Adrenal gland (tissue), 5 donors: Measurements from ENCODE around the gene EXT2.

ENCODE experiments used
- POLR2A ChIP-seq, 2 donors: fragments of 450-650 bp; IDR thresholded peaks; one replicate each; pipeline ENCODE4 v1.6.1; 2017; ENCODE audit warnings: antibody characterized with exemption in 2 of 2, mild to moderate bottlenecking in 2 of 2, moderate library complexity in 1 of 2
- TF ChIP-seq, protein P1 (sequence below), 6 experiments: fragments of 450-650 bp in 4 of 6; fragments of 200-600 bp in 2 of 6; sonication (generic) in 1 of 6; IDR thresholded peaks; 1 replicate in 5 of 6; 2 replicates in 1 of 6; pipeline versions ENCODE4 v1.5.1 to v1.8.0; 2016 to 2021; ENCODE audit warnings: antibody characterized with exemption in 6 of 6, mild to moderate bottlenecking in 2 of 6, moderate library complexity in 1 of 6
- donor health status: DM: no; HTN: no; CAD: no.

DNA sequence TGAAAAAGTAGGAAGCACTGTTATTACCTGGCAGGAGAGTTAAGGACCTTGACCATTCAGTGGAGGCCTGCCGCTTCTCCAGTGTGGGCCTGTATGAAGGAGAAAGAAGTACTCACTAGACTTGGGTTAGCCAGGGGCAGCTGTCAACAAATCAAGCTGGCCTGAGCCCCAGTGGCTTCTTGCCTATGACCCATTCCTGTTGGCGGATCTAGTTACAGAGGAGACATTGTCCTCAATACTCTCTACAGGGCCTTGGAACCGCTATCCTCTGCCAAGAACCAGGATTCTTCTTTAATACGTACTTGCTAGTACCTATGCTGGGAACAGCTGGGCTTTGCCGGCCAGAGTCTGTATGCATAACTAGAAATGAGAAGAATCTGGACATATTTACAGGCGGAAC, 146.4 kb downstream of the EXT2 start:
- TF ChIP-seq, protein P1, sequence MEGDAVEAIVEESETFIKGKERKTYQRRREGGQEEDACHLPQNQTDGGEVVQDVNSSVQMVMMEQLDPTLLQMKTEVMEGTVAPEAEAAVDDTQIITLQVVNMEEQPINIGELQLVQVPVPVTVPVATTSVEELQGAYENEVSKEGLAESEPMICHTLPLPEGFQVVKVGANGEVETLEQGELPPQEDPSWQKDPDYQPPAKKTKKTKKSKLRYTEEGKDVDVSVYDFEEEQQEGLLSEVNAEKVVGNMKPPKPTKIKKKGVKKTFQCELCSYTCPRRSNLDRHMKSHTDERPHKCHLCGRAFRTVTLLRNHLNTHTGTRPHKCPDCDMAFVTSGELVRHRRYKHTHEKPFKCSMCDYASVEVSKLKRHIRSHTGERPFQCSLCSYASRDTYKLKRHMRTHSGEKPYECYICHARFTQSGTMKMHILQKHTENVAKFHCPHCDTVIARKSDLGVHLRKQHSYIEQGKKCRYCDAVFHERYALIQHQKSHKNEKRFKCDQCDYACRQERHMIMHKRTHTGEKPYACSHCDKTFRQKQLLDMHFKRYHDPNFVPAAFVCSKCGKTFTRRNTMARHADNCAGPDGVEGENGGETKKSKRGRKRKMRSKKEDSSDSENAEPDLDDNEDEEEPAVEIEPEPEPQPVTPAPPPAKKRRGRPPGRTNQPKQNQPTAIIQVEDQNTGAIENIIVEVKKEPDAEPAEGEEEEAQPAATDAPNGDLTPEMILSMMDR (IDR thresholded peaks at IDR 0.05), result no peak
- TF ChIP-seq POLR2A (IDR thresholded peaks at IDR 0.05), result no peak
